ENCODE results near the gene GPR148. TPM values are rescaled to one million over a fixed set of nuclear protein-coding genes. Genes with fewer than 3 reads are reported as not detected.

The GPR148 gene
- total RNA-seq, 1 experiment from 2014 or later: not detected

GRCh38 chr2:130737592-130737991, 8.7 kb downstream of the GPR148 start:
- H3K4me3 ChIP-seq: no peak overlapping the region
- no peaks in the 10 kb centered on the region for H3K36me3 ChIP-seq
- no peaks in the 10 kb centered on the region for H3K9me3 ChIP-seq
- DNase-seq: no peak
- no peaks in the 10 kb centered on the region for H3K27me3 ChIP-seq

- no peak overlapping the region for H3K4me3 ChIP-seq
- no peaks in the 10 kb centered on the region for H3K36me3 ChIP-seq
- no peaks in the 10 kb centered on the region for H3K27me3 ChIP-seq
- no peaks in the 10 kb centered on the region for H3K9me3 ChIP-seq
- DNase-seq: no peak
Observed at GRCh38 chr2:130740671-130741070, 11.8 kb downstream of the GPR148 start.

GRCh38 chr2:130743278-130743677, 14.4 kb downstream of the GPR148 start:
- H3K9me3 ChIP-seq: no peaks in the 10 kb centered on the region
- no peak for DNase-seq
- H3K4me3 ChIP-seq: no peak overlapping the region
- H3K36me3 ChIP-seq: no peaks in the 10 kb centered on the region
- H3K27me3 ChIP-seq: no peaks in the 10 kb centered on the region

GRCh38 chr2:130744287-130745117, 15.6 kb downstream of the GPR148 start:
- no peak overlapping the region for H3K4me3 ChIP-seq
- H3K27me3 ChIP-seq: no peaks in the 10 kb centered on the region
- no peaks in the 10 kb centered on the region for H3K36me3 ChIP-seq
- DNase-seq: no peak
- H3K9me3 ChIP-seq: no peaks in the 10 kb centered on the region

DNA sequence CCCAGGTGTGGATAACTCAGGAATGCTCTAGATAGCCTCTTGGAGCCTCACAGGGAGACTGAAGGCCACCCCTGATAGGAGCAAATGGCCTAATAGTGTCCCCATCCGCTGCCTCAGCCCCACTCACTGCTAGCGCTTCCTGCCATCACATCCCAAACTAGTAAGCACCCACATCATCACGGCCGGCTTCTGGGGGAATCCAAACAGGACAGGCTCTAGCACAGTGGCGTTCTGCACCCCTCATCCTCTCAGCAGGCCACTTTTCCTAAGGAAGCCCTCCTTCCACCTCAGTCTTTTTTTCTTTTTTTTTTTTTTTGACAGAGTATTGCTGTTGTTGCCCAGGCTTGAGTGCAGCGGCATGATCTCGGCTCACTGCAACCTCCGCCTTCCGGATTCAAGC, 20.2 kb downstream of the GPR148 start:
- Histone ChIP-seq H3K27me3 (no peaks in the 10 kb centered on the region), H3K9me3 (no peaks in the 10 kb centered on the region), H3K36me3 (no peaks in the 10 kb centered on the region), H3K4me3 (no peak overlapping the region)
- no peak for DNase-seq

DNA sequence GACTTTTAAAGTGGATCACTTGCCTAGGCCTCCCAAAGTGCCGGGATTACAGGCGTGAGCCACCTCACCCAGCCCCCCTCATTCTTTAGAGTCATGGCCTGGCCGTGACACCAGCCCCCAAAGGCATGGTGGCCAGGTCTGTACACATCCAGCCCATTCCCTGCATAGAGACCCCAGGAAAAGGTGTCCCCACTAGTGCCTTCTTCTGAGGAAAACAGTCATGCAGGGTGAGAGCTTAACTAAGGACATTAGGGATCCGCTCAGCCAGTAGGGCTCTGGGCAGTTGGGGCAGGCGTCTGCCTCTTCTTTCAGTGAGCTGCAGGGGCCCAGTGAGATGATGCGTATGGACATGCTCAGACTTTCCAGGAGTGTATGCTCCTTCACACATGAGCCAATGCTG, 20.8 kb downstream of the GPR148 start:
- DNase-seq: no peak
- H3K36me3 ChIP-seq: no peaks in the 10 kb centered on the region
- no peaks in the 10 kb centered on the region for H3K9me3 ChIP-seq
- H3K4me3 ChIP-seq: no peak overlapping the region
- peaks cover 3% of the 10 kb centered on the region; the same call in 1 of the 2 replicates for H3K27me3 ChIP-seq

DNA sequence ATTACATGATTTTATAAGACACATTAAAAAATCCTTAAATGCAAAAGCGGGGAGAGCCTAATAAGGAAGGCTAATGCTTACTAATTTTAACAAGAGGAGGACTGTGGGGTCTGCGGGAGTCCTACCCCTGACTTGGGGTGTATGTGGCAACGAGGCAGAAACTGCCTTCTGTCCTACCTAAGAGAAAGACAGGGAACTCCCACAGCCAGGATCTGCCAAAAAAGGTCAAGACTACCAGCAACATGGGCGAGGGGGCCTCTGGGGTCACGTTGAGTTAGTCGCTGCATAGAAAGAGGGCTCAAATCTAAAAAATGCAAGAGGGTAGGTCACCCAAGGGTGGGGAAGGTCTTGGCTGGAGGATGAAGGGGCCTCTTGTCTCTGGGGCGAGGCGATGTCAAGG, 25.9 kb downstream of the GPR148 start:
- H3K9me3 ChIP-seq: no peaks in the 10 kb centered on the region
- H3K27me3 ChIP-seq: peaks cover 10% of the 10 kb centered on the region
- DNase-seq: no peak
- no peaks in the 10 kb centered on the region for H3K36me3 ChIP-seq
- H3K4me3 ChIP-seq: no peak overlapping the region

GRCh38 chr2:130755256-130756052, 26.6 kb downstream of the GPR148 start, which contains the start of gene AMER3:
TSS of gene AMER3 (plus strand) at chr2:130755540. CDS start at chr2:130762073, 6,533 bp downstream.
- no peaks in the 10 kb centered on the region for H3K9me3 ChIP-seq
- no peaks in the 10 kb centered on the region for H3K36me3 ChIP-seq
- DNase-seq: no peak
- peaks cover 10% of the 10 kb centered on the region for H3K27me3 ChIP-seq
- H3K4me3 ChIP-seq: no peak within 1 kb of the TSS

DNA sequence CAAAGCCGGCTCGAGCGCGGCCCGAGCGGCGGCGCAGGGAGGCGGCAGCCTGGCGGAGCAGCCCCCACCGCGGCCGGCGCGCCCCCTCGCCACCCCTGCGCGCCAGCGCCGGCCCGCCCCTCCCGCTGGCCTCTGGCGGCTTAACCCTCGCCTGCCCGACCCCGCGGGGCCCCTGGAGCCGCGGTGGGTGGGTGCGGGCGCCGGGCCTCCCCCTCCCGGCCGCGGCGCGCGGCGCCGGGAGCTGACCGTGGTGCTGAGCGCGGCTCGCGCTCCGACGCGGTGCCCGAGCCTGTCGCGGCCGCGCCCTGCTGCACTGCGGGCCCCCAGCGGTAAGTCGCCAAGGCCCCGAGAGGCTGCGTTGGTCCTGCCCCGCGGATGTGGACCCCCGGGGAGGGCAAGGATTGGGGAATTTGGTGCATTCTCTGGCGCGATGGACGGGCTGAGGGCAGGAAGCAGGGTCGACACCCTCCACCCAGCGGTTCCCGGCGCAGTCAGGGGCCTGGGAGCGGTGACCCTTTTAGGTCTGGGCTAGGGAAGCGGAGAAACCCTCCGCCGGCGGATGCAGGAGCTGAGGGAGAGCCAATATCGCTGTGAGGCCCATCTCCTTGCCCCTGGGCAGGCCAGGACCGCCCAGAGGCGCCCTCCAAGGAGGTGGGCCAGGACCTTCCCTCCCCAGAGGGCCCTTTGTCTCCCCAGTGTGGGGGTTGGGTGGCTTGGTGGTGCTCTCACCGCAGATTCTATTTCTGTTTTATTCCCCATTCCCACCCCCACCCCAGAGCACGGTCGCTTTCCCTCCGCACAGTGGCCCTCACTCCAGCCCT, 27.4 kb downstream of the GPR148 start:
- Histone ChIP-seq H3K36me3 (no peaks in the 10 kb centered on the region), H3K4me3 (no peak overlapping the region), H3K9me3 (no peaks in the 10 kb centered on the region), H3K27me3 (peaks cover 10% of the 10 kb centered on the region)
- DNase-seq: no peak

- DNase-seq: no peak
- Histone ChIP-seq H3K36me3 (no peaks in the 10 kb centered on the region), H3K9me3 (no peaks in the 10 kb centered on the region), H3K4me3 (no peak overlapping the region), H3K27me3 (peaks cover 10% of the 10 kb centered on the region)
Observed at GRCh38 chr2:130756874-130757668, 28.2 kb downstream of the GPR148 start.

DNA sequence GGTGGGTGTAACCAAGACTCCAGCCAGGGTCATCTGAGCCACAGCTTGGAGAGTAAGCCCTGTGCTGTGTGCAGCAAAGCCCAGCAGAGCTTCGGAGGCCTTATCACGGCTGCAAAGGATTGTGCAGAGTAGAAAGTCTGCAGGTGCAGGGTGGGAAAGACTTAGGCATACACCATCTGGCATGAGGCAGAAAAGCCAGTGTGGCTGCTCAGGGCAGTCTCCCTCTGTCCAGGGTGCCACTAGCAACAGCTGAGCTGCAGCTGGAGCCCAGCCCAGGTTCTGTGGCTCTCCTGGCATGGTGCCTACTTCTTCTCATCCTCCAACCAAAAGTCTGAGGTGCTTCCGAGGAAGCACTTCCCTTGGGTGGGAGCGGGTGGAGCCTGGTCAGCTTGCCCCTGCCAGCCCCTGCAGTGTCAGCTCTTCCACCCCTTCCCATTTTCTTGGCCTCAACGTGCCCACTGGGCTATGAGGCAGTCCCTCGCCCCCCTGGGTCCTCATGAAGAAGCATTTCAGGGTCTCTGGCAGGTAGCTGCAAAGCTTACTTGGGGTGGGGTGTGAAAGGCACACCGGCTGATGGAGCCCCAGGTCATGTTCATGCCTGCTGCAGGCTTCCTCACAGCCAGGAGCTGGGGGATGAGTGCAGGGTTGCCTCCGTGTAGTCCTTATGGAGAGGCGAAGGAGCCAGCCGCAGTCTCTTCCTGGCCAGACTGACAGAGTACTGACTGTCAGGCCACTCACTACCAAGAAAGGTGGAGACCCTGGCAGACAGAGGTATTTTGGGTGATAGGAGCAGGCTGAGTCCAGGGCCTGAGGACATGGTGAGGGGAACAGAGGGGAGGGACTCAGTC, 31.3 kb downstream of the GPR148 start:
- Histone ChIP-seq H3K36me3 (no peaks in the 10 kb centered on the region), H3K9me3 (no peaks in the 10 kb centered on the region), H3K27me3 (peaks cover 4% of the 10 kb centered on the region), H3K4me3 (no peak overlapping the region)
- DNase-seq: peak; percentile 25

- no peak overlapping the region for H3K4me3 ChIP-seq
- no peaks in the 10 kb centered on the region for H3K9me3 ChIP-seq
- H3K36me3 ChIP-seq: no peaks in the 10 kb centered on the region
- H3K27me3 ChIP-seq: no peaks in the 10 kb centered on the region
- no peak for DNase-seq
Observed at GRCh38 chr2:130760754-130761751, 32.2 kb downstream of the GPR148 start.

- DNase-seq: no peak
- H3K9me3 ChIP-seq: no peaks in the 10 kb centered on the region
Observed at GRCh38 chr2:130762031-130762909, 33.4 kb downstream of the GPR148 start.

More at GRCh38 chr2:130762031-130762909, 33.4 kb downstream of the GPR148 start:
- Histone ChIP-seq H3K27me3 (no peaks in the 10 kb centered on the region), H3K36me3 (no peaks in the 10 kb centered on the region), H3K4me3 (no peak overlapping the region)

Measured in MG63 (cell line).